Measurements from ENCODE around the gene EFNB3.

GRCh38 chr17:7668482-7668881 is 36.5 kb upstream of the EFNB3 start:
- TF ChIP-seq CTCF (IDR thresholded peaks at IDR 0.05) (no peak), POLR2A (IDR thresholded peaks at IDR 0.05) (no peak)
